HepG2 (cell line): ENCODE results near the gene GORASP2. TPM values are rescaled to one million over a fixed set of nuclear protein-coding genes. Genes with fewer than 3 reads are reported as not detected.
A peak's percentile ranks its signal among the peaks of the same experiment; 100 is the strongest.

ENCODE experiments used
- ATAC-seq: fragments of 200-7000 bp; cut with Tn5 transposase; 3 replicates; pipeline ENCODE4 v1.9.1; 2020; ENCODE audit warnings: mild to moderate bottlenecking, moderate library complexity
- BruUV-seq: library from RNA; stranded (reverse); fragments of 400-500 nt; replicated peaks from 2 replicates; lab custom pipeline; 2021; lab: Mats Ljungman, UMichigan
- CTCF ChIA-PET: fragments of 300-600 bp; formaldehyde crosslinking; extraction: SDS; loops from one replicate; lab custom pipeline; 2021; ENCODE audit warnings: low total read pairs, inconsistent platforms, low intra/inter-chr PET ratio; lab: Yijun Ruan, JAX
- POLR2A ChIA-PET: fragments of 350-600 bp; sonication (Branson Sonifier 250); formaldehyde crosslinking; loops from one replicate; lab custom pipeline; 2020; ENCODE audit warnings: antibody characterized with exemption, inconsistent platforms; lab: Yijun Ruan, JAX
- DNase-seq: peaks from one replicate; pipeline ENCODE4 v3.0.0-alpha.2; 2015; ENCODE audit warnings: low spot score
- FAIRE-seq: peaks from 3 replicates; lab custom pipeline; 2011; peaks lifted over from hg19 to GRCh38; lab: Jason Lieb, UNC
- H2AFZ ChIP-seq: one replicate; pipeline ENCODE4 v1.6.1; 2011; ENCODE audit warnings: low read length, inconsistent platforms
- H3K27ac ChIP-seq: fragments of 300-600 bp; 3 replicates; pipeline ENCODE4 v1.8.0; 2011; ENCODE audit warnings: mixed run types, mild to moderate bottlenecking, mixed read lengths, low read length, inconsistent platforms; ENCODE audit not compliant: insufficient read depth; ENCODE audit errors: extremely low read length
- H3K27me3 ChIP-seq, 2 experiments: fragments of 200-600 bp in 1 of 2; 2 replicates in 1 of 2; 3 replicates in 1 of 2; pipeline versions ENCODE4 v1.6.0 to v1.8.0; 2011; ENCODE audit warnings: low read length in 2 of 2, mild to moderate bottlenecking in 2 of 2, moderate library complexity in 2 of 2, inconsistent platforms in 1 of 2; ENCODE audit not compliant: insufficient read depth in 2 of 2, control insufficient read depth in 1 of 2
- H3K36me3 ChIP-seq, 2 experiments: fragments of 200-600 bp in 1 of 2; replicated peaks in 1 of 2; 2 replicates in 1 of 2; 3 replicates in 1 of 2; pipeline versions ENCODE4 v1.5.1 to v1.8.0; 2011; ENCODE audit warnings: low read length in 2 of 2, inconsistent platforms in 1 of 2; ENCODE audit not compliant: insufficient read depth in 2 of 2, control insufficient read depth in 1 of 2
- H3K4me1 ChIP-seq: 2 replicates; pipeline ENCODE4 v1.5.1; 2012; ENCODE audit warnings: low read length, inconsistent platforms; ENCODE audit not compliant: insufficient read depth
- H3K4me2 ChIP-seq: 2 replicates; pipeline ENCODE4 v1.6.0; 2011; ENCODE audit warnings: low read depth, low read length, inconsistent platforms
- H3K4me3 ChIP-seq, 3 experiments: fragments of 200-600 bp in 1 of 3; sonication (generic), shearing (Covaris generic) in 1 of 3; replicated peaks in 1 of 3; 2 replicates each; pipeline ENCODE4 v1.5.1; 2011 to 2016; ENCODE audit warnings: low read length in 3 of 3, inconsistent platforms in 2 of 3, low read depth in 2 of 3, mild to moderate bottlenecking in 2 of 3, control low read depth in 1 of 3, mixed read lengths in 1 of 3; ENCODE audit not compliant: insufficient read depth in 1 of 3
- H3K79me2 ChIP-seq: one replicate; pipeline ENCODE4 v1.6.1; 2011; ENCODE audit warnings: low read length, inconsistent platforms; ENCODE audit not compliant: insufficient read depth
- H3K9ac ChIP-seq: 2 replicates; pipeline ENCODE4 v1.6.0; 2011; ENCODE audit warnings: mild to moderate bottlenecking, low read depth, low read length, inconsistent platforms; ENCODE audit not compliant: insufficient read depth
- H3K9me3 ChIP-seq: 2 replicates; pipeline ENCODE4 v1.5.1; 2012; ENCODE audit warnings: mild to moderate bottlenecking, low read length
- H4K20me1 ChIP-seq: 2 replicates; pipeline ENCODE4 v1.6.0; 2011; ENCODE audit warnings: inconsistent platforms, mild to moderate bottlenecking, low read length, moderate library complexity; ENCODE audit not compliant: insufficient read depth
- BRCA1 ChIP-seq: sonication (generic); formaldehyde crosslinking; IDR thresholded peaks from 2 replicates; pipeline ENCODE4 v1.4.0; 2020; ENCODE audit warnings: missing genetic modification reagents
- GMEB1 ChIP-seq: sonication (generic); formaldehyde crosslinking; IDR thresholded peaks from 2 replicates; pipeline ENCODE4 v1.5.1; 2020; ENCODE audit warnings: missing genetic modification reagents, mild to moderate bottlenecking, borderline replicate concordance
- PAWR ChIP-seq: sonication (generic); formaldehyde crosslinking; IDR thresholded peaks from 2 replicates; pipeline ENCODE4 v1.4.0; 2020; ENCODE audit warnings: missing genetic modification reagents, mild to moderate bottlenecking, borderline replicate concordance
- POLR2G ChIP-seq: fragments of 200-400 bp; formaldehyde crosslinking; IDR thresholded peaks from 2 replicates; pipeline ENCODE4 v1.6.1; 2018; ENCODE audit warnings: mild to moderate bottlenecking, low read depth, low read length, moderate library complexity
- SRSF4 ChIP-seq: fragments of 200-400 bp; formaldehyde crosslinking; IDR thresholded peaks from one replicate; pipeline ENCODE4 v1.6.1; 2018; ENCODE audit warnings: mild to moderate bottlenecking, low read depth, low read length, moderate library complexity; ENCODE audit not compliant: poor library complexity, severe bottlenecking
- THAP8 ChIP-seq: sonication (generic); formaldehyde crosslinking; IDR thresholded peaks from 2 replicates; pipeline ENCODE4 v1.5.1; 2020; ENCODE audit warnings: missing genetic modification reagents, mild to moderate bottlenecking, borderline replicate concordance
- ZBTB7A ChIP-seq: sonication (generic); formaldehyde crosslinking; IDR thresholded peaks from 2 replicates; pipeline ENCODE4 v1.8.0; 2022; ENCODE audit warnings: mild to moderate bottlenecking, missing genetic modification reagents
- ZNF484 ChIP-seq: sonication (generic); formaldehyde crosslinking; IDR thresholded peaks from 2 replicates; pipeline ENCODE4 v1.5.1; 2020; ENCODE audit warnings: mild to moderate bottlenecking, low read depth, missing genetic modification reagents, borderline replicate concordance
- ZNF670 ChIP-seq: sonication (generic); formaldehyde crosslinking; IDR thresholded peaks from 2 replicates; pipeline ENCODE4 v1.8.0; 2022; ENCODE audit warnings: mild to moderate bottlenecking, missing genetic modification reagents, borderline replicate concordance
- ZNF839 ChIP-seq: sonication (generic); formaldehyde crosslinking; IDR thresholded peaks from 2 replicates; pipeline ENCODE4 v1.4.0; 2020; ENCODE audit warnings: missing genetic modification reagents, mild to moderate bottlenecking, borderline replicate concordance
- WGBS: methylation state at CpG from one replicate; pipeline ENCODE4 v1.1.6; 2017; ENCODE audit warnings: low lambda C conversion rate; 5-methylcytosine and 5-hydroxymethylcytosine counted together
- in situ Hi-C: cut with HindIII; loops from 2 replicates; pipeline ENCODE4 v1.10.0; 2017; ENCODE audit warnings: low pct_unique_long_range_greater_than_20kb; ENCODE audit not compliant: extremely low pct_ligation_motif_present
- intact Hi-C: fragments of 100-400 bp; cut with micrococcal nuclease; formaldehyde crosslinking; loops from one replicate; pipeline ENCODE4 v1.10.0; 2022; ENCODE audit not compliant: unreplicated experiment
- polyA plus RNA-seq, 8 experiments: library from polyadenylated mRNA; depleted of rRNA in 3 of 8; stranded (reverse) in 7 of 8; unstranded in 1 of 8; fragments of >200 nt; fragmentation: Illumina TruSeq in 4 of 8; extraction: Trizol in 4 of 8; gene quantifications; 2 replicates each; pipeline versions ENCODE4 v1.2.1 to v1.2.3, GENCODE V29; 2011 to 2016; ENCODE audit warnings: low read depth in 4 of 8, missing spikeins in 1 of 8, mixed read lengths in 1 of 8; ENCODE audit not compliant: insufficient read depth in 1 of 8
- total RNA-seq, 5 experiments: library from RNA; depleted of rRNA; stranded (reverse); fragments of >200 nt; fragmentation: Illumina TruSeq; extraction: Trizol; gene quantifications; 2 replicates each; pipeline ENCODE4 v1.2.3, GENCODE V29; 2016; ENCODE audit warnings: low read depth in 1 of 5
- TF ChIP-seq, protein P1 (sequence below): sonication (generic); formaldehyde crosslinking; IDR thresholded peaks from 2 replicates; pipeline ENCODE4 v1.4.0; 2020; ENCODE audit warnings: missing genetic modification reagents

Gene GORASP2
- total and polyA plus RNA-seq, 2 of the 13 experiments (the other 11 are each of a cell fraction or from before 2014, with no cell fraction given) = 103 to 239 TPM

DNA sequence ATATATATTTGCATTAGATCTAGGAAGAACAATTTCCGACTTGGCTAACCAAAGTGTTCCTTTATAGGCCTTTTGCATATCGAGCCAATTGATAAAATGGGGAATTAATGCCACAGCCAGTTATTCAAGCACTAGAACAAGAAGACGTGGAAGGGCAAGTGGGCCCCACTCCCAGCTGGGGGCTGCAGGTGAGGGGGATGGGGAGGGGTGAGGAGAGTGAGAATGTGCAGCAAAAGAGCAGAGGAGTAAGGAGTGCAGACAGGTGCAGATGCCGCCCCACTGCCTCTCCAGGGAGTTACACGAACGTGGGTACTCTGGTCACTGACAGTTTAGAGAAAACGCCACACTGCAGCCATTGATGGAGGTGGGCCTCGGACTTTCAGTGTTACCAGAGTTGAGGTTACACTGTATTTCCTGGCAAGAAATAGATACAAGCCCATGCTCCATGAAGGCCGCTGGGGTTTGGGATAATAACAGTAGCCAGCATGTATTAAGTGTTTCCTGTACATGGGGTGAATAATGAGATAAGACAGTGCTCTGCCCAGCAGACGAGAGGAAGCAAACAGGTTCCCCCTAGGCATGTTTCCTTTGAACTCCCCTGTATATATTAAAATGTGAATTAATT lies 40.9 kb downstream of the GORASP2 start (continued):
- TF ChIP-seq, protein P1, sequence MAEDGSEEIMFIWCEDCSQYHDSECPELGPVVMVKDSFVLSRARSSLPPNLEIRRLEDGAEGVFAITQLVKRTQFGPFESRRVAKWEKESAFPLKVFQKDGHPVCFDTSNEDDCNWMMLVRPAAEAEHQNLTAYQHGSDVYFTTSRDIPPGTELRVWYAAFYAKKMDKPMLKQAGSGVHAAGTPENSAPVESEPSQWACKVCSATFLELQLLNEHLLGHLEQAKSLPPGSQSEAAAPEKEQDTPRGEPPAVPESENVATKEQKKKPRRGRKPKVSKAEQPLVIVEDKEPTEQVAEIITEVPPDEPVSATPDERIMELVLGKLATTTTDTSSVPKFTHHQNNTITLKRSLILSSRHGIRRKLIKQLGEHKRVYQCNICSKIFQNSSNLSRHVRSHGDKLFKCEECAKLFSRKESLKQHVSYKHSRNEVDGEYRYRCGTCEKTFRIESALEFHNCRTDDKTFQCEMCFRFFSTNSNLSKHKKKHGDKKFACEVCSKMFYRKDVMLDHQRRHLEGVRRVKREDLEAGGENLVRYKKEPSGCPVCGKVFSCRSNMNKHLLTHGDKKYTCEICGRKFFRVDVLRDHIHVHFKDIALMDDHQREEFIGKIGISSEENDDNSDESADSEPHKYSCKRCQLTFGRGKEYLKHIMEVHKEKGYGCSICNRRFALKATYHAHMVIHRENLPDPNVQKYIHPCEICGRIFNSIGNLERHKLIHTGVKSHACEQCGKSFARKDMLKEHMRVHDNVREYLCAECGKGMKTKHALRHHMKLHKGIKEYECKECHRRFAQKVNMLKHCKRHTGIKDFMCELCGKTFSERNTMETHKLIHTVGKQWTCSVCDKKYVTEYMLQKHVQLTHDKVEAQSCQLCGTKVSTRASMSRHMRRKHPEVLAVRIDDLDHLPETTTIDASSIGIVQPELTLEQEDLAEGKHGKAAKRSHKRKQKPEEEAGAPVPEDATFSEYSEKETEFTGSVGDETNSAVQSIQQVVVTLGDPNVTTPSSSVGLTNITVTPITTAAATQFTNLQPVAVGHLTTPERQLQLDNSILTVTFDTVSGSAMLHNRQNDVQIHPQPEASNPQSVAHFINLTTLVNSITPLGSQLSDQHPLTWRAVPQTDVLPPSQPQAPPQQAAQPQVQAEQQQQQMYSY (CRISPR knock-in tag) = no peak
- no peak for TF ChIP-seq BRCA1
- TF ChIP-seq POLR2G = peak; percentile 44; the same call in 1 of the 2 replicates

- Histone ChIP-seq H3K27me3 (no peaks in the 10 kb centered on the region), H3K9me3 (no peaks in the 10 kb centered on the region), H4K20me1 (no peaks in the 10 kb centered on the region), H3K4me3 (no peak overlapping the region), H3K27ac (no peak overlapping the region), H3K9ac (no peak overlapping the region), H3K79me2 (no peaks in the 10 kb centered on the region), H3K4me1 (peaks cover 55% of the 10 kb centered on the region), H3K4me2 (no peak overlapping the region), H3K36me3 (peaks cover 5 to 19% of the 10 kb centered on the region in 2 experiments; a peak in 4 of 5 replicates), H2AFZ (no peak overlapping the region)
- no TSS peak for BruUV-seq
- DNase-seq (no peak), ATAC-seq (no peak), FAIRE-seq (no peak)
- intact Hi-C loops = loop anchor here (5.0 to 10.0 kb wide), 3 partner anchors 116 to 1134 kb away; partner anchors contain the start of gene DLX2
- TF ChIP-seq ZBTB7A (CRISPR knock-in tag) (no peak), POLR2G (0 out of 2 replicates have a peak, but pooled peaks have one; percentile 9), ZNF484 (CRISPR knock-in tag) (no peak), ZNF670 (no peak), THAP8 (CRISPR knock-in tag) (no peak), ZNF839 (CRISPR knock-in tag) (no peak), GMEB1 (CRISPR knock-in tag) (no peak), PAWR (CRISPR knock-in tag) (no peak), SRSF4 (no peak)
- 97% methylated on average over 3 of the region's 3 CpGs for WGBS
- in situ Hi-C loops = loop anchor here (5.0 kb wide), 2 partner anchors 186 to 446 kb away; no protein-coding TSS in a partner anchor
- ChIA-PET CTCF (no interaction called here), POLR2A (no interaction called here)
Observed at GRCh38 chr2:170971071-170971470, 42.0 kb downstream of the GORASP2 start.
